HUES6 (cell line): ENCODE results near the gene RRN3.
"Not testable (repeated sequence)": the region's sequence is repeated elsewhere in the genome, so short reads cannot be mapped to it uniquely, and the experiment has no call there.

Experiments used
- H3K27ac ChIP-seq: 2 replicates; pipeline ENCODE4 v1.7.0; 2013; ENCODE audit warnings: low read depth, mild to moderate bottlenecking, low read length, inconsistent platforms
- H3K27me3 ChIP-seq: 2 replicates; pipeline ENCODE4 v1.6.1; 2013; ENCODE audit warnings: low read length; ENCODE audit not compliant: control insufficient read depth, insufficient read depth
- H3K36me3 ChIP-seq: 2 replicates; pipeline ENCODE4 v1.6.1; 2013; ENCODE audit warnings: low read length; ENCODE audit not compliant: control insufficient read depth, insufficient read depth
- H3K4me1 ChIP-seq: 2 replicates; pipeline ENCODE4 v1.6.1; 2013; ENCODE audit warnings: low read length; ENCODE audit not compliant: control insufficient read depth, insufficient read depth
- H3K4me3 ChIP-seq: 2 replicates; pipeline ENCODE4 v1.5.1; 2013; ENCODE audit warnings: low read depth, low read length
- H3K9ac ChIP-seq: one replicate; pipeline ENCODE4 v1.6.1; 2013; ENCODE audit warnings: mild to moderate bottlenecking, low read length
- H3K9me3 ChIP-seq: 2 replicates; pipeline ENCODE4 v1.6.1; 2013; ENCODE audit warnings: low read depth, low read length; ENCODE audit not compliant: control insufficient read depth, insufficient read depth

RRN3 gene

DNA sequence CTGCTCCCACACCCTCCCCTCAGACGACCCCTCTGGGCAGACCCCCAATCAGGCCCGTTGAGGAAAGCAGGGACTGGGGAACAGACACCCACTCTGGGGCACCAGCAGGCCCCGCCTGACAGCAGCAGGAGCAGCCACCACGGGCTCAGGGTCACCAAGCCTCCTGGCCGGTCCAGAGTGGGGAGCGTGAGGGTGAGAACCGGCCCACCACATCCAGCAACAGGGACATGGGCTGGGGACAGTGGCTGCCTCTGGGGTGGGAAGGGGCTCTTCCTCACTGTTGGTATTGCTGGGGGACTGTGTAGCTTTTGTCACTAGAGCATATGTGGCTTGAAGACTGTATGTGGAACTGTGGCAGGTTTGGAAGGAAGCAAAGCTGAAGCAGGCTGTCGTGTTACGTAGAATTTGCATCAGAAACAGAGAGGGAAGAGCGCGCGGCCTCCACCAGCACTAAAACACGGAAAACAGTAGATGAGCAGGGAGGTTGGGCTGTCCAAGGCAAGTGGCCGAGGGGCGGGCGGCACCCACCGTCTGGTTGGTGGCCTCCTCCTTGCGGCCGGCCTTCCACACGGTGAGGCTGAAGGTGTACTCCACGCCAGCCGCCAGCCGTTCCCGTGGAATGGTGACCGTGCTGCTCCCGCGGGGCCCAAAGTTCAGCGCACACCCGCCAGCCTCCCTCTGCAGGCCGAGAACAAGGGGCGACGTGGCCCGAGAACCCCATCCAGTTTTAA, 40.8 kb upstream of the RRN3 start:
- H3K4me3 ChIP-seq, H3K4me1 ChIP-seq, H3K9ac ChIP-seq, H3K27ac ChIP-seq, H3K9me3 ChIP-seq, H3K27me3 ChIP-seq: not testable (repeated sequence)
- H3K36me3 ChIP-seq, result peaks cover 16% of the 10 kb centered on the region

DNA sequence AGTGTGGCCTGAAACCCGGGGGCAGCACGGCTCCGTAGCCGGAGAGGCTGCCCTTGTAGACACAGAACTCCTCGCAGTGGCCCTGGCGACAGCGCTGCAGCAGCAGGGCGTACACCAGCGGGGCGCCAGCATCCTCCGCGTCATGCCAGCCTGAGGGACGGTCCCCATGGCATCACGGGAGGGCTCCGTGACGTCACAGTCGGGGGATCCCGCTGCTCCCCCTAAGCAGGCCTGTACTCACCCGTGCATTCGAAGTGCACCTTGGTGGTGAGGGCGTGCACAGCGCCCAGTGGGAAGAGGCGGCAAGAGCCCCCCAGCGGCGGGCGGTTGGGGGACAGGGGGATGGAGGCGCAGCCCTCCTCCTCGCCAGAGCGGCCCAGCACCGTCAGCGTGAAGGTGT, 39.5 kb upstream of the RRN3 start:
- peaks cover 18% of the 10 kb centered on the region for H3K36me3 ChIP-seq
- H3K27me3 ChIP-seq, H3K4me3 ChIP-seq, H3K27ac ChIP-seq, H3K9ac ChIP-seq, H3K4me1 ChIP-seq, H3K9me3 ChIP-seq: not testable (repeated sequence)

DNA sequence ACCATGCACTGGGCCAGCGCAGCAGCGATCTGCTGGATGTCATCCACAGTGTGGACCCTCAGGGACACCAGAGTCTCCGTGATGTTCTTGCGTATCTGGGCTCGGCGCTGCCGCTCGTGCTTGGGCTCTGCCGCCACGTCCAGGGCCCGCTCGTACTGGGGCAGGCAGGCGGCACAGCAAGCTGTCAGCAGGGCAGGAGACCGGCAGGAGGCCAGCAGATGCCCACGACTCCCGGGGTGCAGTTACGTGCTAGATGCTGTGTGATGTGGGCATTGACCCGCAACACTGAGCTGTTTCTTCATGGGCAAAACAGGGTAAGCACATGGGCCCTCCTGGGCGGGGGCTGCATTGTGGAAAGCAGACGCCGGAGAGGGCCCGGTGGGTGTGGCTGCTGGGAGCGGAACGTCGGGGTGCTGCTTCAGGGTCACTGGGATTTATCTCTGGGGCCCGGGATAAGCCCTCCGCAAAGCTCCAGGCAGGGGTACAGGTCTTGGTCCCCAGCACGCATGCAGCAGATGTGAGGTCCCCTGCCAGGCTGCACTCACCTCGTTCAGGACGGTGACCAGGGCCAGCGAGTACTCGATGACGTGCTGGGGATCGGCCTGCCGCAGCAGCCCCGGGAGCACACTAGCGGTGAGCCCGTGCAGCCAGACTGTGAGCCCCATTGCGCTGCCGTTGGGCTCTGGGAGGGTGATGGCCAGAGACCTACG, 38.8 kb upstream of the RRN3 start:
- not testable (repeated sequence) for H3K27ac ChIP-seq, H3K9me3 ChIP-seq, H3K9ac ChIP-seq, H3K4me3 ChIP-seq, H3K27me3 ChIP-seq, H3K4me1 ChIP-seq
- peaks cover 22% of the 10 kb centered on the region for H3K36me3 ChIP-seq

DNA sequence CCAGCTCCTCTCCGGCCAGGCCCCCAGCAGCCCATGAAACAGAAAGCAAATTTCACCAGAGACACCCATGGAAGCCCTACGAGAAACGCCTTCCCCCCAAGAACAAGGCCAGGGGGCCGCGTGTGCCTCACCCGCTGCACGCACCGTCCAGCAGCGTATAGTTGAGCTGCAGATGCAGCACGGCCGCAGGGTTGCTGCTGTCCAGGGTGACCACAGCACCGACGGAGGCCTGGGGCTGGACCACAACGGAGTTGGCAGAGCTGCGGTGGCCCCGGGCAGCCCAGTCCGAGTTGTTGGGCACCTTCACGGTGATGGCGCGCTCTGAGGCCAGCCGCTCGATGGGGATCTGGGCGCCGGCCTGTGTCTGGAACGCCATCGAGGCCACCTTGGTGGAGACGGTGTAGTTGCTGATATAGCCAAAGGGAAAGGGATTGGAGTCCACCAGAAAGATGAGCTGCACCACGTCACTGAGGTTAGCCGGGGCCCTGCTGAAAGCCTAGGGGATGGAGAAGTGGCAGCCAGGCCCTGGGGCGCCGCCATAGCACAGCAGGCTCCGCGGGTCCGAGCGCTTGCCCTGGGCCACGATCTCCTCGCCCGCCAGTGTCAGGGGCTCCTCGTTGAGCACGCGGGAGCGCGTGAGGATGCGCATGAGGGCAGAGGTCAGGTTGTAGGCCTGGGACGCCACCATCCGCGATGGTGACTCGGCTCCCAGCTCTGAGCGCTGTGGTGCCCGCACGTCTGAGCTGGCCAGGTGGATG, 37.0 kb upstream of the RRN3 start:
- H3K9ac ChIP-seq, H3K9me3 ChIP-seq: not testable (repeated sequence)
- peaks cover 25% of the 10 kb centered on the region for H3K36me3 ChIP-seq

DNA sequence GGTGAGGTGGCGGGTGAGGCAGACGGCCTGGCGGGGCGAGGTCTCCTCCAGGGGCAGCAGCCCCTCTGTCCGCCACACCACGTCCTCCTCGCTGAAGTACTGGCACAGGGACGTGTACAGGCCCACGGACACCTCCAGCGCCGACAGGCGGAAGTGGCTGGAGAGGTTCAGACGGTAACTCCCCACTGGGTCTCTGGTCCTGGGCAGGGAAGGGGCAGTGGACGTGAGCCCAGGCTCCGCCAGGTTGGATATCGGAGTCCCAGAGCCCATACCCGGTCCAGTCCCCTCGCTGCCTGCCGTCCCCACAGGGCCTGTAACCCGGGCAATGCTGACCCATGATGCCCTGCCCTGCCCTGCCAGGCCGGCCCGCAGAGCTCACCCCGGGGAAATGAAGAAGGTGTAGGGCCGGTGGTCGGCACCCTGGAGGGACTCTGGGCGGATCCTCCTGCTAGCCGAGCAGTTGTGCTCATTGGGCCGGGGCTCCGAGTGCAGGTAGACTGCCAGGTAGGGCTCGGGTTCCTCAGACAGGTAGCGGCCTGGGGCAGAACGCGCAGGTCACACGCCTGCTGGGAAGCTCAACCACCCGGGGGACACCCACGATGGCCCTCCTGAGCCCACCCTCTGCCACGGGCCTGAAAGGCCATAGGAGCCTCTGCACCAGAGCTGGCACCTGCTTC, 36.3 kb upstream of the RRN3 start:
- H3K27me3 ChIP-seq, H3K9ac ChIP-seq: not testable (repeated sequence)
- peaks cover 24% of the 10 kb centered on the region for H3K36me3 ChIP-seq

More for the DNA sequence above, 37.0 kb upstream of the RRN3 start:
- not testable (repeated sequence) for H3K27me3 ChIP-seq, H3K27ac ChIP-seq, H3K4me1 ChIP-seq, H3K4me3 ChIP-seq

DNA sequence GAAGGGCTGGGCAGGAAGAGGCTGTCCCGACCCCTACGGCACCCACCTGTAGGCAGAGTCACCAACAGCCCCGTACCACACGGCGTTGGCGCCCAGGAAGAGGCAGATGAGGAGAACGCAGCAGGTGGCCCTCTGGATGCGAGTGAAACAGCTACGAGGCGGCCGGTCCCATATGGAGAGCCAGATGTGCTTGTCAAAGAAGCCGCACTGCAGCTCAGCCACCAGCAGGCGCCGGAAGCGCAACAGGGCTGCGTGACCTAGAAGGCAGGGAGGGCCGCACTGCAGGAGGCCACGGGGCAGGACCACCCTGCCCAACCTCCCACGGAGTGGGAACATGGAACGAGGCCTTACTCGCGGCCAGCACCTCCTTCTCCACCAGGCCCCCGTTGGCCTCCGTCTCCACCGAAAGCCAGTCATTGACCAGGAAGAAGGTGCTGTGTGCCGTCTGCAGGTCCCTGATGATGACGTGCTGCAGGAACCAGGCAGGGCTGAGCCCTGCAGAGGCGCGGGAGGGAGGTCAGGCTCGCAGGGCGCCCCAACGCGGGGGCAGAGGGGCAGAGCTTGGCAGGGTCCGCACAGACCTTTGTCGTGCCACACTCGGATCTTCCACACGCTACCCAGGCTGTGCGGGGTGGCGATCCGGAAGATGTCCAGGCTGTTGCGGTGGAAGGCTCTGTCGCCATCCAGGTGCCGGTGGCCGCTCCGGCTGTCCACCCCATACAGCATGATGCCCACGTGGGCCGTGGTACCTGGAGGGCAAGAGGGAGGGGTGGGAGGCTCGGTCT, 33.8 kb upstream of the RRN3 start:
- H3K9ac ChIP-seq, H3K4me1 ChIP-seq, H3K27ac ChIP-seq, H3K4me3 ChIP-seq, H3K27me3 ChIP-seq, H3K9me3 ChIP-seq: not testable (repeated sequence)
- H3K36me3 ChIP-seq, result peaks cover 18% of the 10 kb centered on the region

More for the DNA sequence above, 36.3 kb upstream of the RRN3 start:
- H3K4me3 ChIP-seq, H3K9me3 ChIP-seq, H3K27ac ChIP-seq, H3K4me1 ChIP-seq: not testable (repeated sequence)

DNA sequence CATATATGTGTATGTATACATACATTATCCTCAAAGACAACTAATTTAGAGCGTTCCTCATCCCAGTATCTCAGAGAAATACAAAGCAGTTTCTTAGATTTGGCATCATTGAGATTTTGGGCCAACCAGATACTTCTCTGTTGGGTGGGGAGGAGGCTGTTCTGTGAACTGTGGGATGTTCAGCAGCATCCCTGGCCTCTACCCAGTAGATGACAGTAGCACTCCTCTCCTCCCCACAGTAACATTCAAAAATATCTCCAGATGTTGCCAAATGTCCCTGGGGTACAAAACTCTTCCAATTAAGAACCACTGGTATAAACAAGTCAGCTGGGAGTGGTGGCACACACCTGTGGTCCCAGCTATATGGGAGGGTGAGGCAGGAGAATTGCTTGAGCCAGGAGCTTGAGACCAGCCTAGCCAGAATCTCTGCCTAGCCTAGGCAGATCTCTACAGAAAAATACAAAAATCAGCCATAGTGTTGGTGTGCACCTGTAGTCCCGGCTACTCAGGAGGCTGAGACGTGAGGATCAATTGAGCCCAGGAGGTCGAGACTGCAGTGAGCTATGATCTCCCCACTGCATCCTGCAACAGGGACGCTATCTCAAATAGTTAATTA, 6.4 kb upstream of the RRN3 start:
- H3K9me3 ChIP-seq, result not testable (repeated sequence)

DNA sequence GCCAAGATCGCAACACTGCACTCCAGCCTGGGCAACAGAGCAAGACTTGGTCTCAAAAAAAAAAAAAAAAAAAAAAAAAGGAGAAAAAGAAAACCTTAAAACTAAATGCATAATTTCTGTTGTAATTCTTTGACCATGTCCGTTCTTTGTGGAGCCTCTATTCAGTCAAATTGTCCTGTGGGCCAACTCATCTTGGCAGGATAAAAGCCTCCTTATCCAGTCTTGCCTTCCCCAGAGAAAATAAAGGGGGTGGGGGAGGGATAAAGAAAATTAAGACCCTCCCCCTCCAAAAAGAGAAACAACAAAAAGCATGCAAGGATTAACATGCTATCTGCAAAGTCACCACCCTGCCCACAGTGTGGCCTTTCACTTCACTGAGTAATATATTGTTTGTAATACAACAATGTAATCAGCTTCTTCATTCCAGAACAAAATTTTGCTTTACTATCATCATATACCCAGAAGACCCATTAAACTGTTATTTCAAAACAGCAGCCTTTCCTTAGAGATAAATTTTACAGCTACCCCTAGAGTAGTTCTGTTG, 5.4 kb upstream of the RRN3 start:
- H3K27me3 ChIP-seq, H3K9ac ChIP-seq, H3K4me3 ChIP-seq: not testable (repeated sequence)

More for the DNA sequence above, 6.4 kb upstream of the RRN3 start:
- H3K4me3 ChIP-seq, H3K27me3 ChIP-seq, H3K4me1 ChIP-seq, H3K9ac ChIP-seq, H3K27ac ChIP-seq, H3K36me3 ChIP-seq: not testable (repeated sequence)

DNA sequence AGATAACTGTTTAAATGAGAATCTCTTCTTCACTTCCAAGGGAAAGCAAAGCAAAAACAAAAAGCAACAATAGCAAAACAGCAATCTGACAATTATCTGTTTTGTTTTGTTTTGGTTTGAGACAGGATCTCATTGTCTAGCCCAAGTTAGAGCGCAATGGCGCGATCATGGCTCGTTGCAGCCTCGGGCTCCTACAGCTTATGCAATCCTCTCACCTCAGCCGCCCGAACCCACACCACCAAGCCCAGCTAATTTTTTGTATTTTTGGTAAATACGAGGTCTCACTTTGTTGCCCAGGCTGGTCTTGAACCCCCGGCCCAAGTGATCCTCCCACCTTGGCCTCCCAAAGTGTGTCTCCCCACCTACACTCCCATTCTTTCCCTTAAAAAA, 2.5 kb upstream of the RRN3 start:
- H3K9ac ChIP-seq, H3K36me3 ChIP-seq, H3K27ac ChIP-seq, H3K9me3 ChIP-seq, H3K4me1 ChIP-seq, H3K27me3 ChIP-seq, H3K4me3 ChIP-seq: not testable (repeated sequence)

More for the DNA sequence above, 5.4 kb upstream of the RRN3 start:
- H3K4me1 ChIP-seq, H3K27ac ChIP-seq, H3K36me3 ChIP-seq, H3K9me3 ChIP-seq: not testable (repeated sequence)

DNA sequence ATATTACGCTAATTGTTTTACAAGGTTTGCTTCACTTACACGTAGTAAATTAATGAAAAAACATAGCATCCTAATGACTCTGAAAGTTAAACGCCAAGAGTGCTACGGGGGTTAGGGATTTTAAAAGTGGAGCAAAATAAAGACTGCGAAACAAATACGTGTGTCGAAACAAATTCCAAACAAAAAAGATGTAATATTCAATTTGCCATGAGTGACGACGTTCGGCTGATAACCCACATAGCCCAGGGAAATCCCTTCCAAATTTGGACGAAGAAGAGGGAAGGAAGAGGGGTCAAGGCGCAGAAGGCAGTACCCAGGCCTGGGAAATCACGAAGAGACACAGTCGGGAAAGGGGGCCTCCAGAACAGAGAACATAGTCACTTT, 509 bp downstream of the RRN3 start:
- Histone ChIP-seq H3K4me3 (peak overlapping the region; percentile 100), H3K36me3 (peaks cover 24% of the 10 kb centered on the region), H3K9ac (peak overlapping the region; percentile 100), H3K27ac (peak overlapping the region; percentile 91; the same call in 1 of the 2 replicates)
- not testable (repeated sequence) for H3K4me1 ChIP-seq, H3K27me3 ChIP-seq, H3K9me3 ChIP-seq
